K562 (cell line): ENCODE measurements around the gene ZNHIT6.

Experiments
- EGR1 ChIP-seq: fragments of 450-650 bp; conservative IDR thresholded peaks from 2 replicates; pipeline ENCODE4 v1.6.1; 2017; ENCODE audit warnings: mild to moderate bottlenecking
- FOXP1 ChIP-seq: sonication (generic); formaldehyde crosslinking; IDR thresholded peaks from 2 replicates; pipeline ENCODE4 v1.8.0; 2022; ENCODE audit warnings: mild to moderate bottlenecking, missing genetic modification reagents
- MAFK ChIP-seq: IDR thresholded peaks from 2 replicates; pipeline ENCODE4 v1.6.1; 2011; ENCODE audit warnings: low read length, improper control_type of control experiment
- NELFE ChIP-seq: IDR thresholded peaks from 2 replicates; pipeline ENCODE4 v1.6.1; 2011; ENCODE audit warnings: mild to moderate bottlenecking; ENCODE audit not compliant: insufficient read depth, insufficient read length
- RNF2 ChIP-seq: sonication (generic); IDR thresholded peaks from 2 replicates; pipeline ENCODE4 v1.6.1; 2016
- SMARCB1 ChIP-seq: IDR thresholded peaks from 2 replicates; pipeline ENCODE4 v1.6.1; 2011; ENCODE audit warnings: improper control_type of control experiment, low read depth; ENCODE audit not compliant: insufficient read length
- TF ChIP-seq, protein P1 (sequence below): sonication (generic); formaldehyde crosslinking; IDR thresholded peaks from 2 replicates; pipeline ENCODE4 v1.8.0; 2023; ENCODE audit warnings: mild to moderate bottlenecking, missing genetic modification reagents

DNA sequence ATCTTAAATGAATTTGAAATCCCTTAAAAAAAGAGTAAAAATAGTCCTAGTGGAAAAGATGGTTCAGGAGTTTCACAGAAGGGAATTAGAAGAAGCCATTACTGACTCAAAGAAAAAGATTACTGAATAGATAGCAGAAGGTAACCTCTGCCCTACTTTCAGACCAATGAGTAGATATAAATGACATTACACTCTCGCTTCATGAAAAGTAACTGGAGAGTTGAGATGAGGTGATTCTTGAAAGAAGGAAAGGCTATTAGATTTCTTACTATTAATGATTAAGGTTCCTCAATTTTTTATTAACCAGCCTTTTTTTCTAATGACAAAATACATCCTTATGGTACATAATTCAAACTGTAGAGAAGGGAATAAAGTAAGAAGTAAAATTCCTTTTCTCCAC lies 99.4 kb downstream of the ZNHIT6 start:
- no peak for TF ChIP-seq FOXP1 (CRISPR knock-in tag)
- no peak for TF ChIP-seq SMARCB1
- TF ChIP-seq, protein P1, sequence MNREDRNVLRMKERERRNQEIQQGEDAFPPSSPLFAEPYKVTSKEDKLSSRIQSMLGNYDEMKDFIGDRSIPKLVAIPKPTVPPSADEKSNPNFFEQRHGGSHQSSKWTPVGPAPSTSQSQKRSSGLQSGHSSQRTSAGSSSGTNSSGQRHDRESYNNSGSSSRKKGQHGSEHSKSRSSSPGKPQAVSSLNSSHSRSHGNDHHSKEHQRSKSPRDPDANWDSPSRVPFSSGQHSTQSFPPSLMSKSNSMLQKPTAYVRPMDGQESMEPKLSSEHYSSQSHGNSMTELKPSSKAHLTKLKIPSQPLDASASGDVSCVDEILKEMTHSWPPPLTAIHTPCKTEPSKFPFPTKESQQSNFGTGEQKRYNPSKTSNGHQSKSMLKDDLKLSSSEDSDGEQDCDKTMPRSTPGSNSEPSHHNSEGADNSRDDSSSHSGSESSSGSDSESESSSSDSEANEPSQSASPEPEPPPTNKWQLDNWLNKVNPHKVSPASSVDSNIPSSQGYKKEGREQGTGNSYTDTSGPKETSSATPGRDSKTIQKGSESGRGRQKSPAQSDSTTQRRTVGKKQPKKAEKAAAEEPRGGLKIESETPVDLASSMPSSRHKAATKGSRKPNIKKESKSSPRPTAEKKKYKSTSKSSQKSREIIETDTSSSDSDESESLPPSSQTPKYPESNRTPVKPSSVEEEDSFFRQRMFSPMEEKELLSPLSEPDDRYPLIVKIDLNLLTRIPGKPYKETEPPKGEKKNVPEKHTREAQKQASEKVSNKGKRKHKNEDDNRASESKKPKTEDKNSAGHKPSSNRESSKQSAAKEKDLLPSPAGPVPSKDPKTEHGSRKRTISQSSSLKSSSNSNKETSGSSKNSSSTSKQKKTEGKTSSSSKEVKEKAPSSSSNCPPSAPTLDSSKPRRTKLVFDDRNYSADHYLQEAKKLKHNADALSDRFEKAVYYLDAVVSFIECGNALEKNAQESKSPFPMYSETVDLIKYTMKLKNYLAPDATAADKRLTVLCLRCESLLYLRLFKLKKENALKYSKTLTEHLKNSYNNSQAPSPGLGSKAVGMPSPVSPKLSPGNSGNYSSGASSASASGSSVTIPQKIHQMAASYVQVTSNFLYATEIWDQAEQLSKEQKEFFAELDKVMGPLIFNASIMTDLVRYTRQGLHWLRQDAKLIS = no peak
- TF ChIP-seq EGR1 = no peak
- TF ChIP-seq MAFK = no peak
- no peak for TF ChIP-seq NELFE
- no peak for TF ChIP-seq RNF2
